HepG2 (cell line): ENCODE results near the gene C18orf63. TPM values are rescaled to one million over a fixed set of nuclear protein-coding genes. Genes with fewer than 3 reads are reported as not detected.

Source experiments
- AFF4 ChIP-seq: sonication (generic); formaldehyde crosslinking; IDR thresholded peaks from 2 replicates; pipeline ENCODE4 v1.4.0; 2020; ENCODE audit warnings: missing genetic modification reagents
- ATF1 ChIP-seq: IDR thresholded peaks from 2 replicates; pipeline ENCODE4 v1.6.1; 2016; ENCODE audit warnings: mild to moderate bottlenecking, control low read depth
- CBX5 ChIP-seq: sonication (generic); formaldehyde crosslinking; IDR thresholded peaks from 2 replicates; pipeline ENCODE4 v1.4.0; 2020; ENCODE audit warnings: missing genetic modification reagents, borderline replicate concordance
- CSRNP1 ChIP-seq: sonication (generic); formaldehyde crosslinking; IDR thresholded peaks from 2 replicates; pipeline ENCODE4 v1.8.1; 2023; ENCODE audit warnings: mild to moderate bottlenecking, missing genetic modification reagents
- FOXK2 ChIP-seq: fragments of 450-650 bp; IDR thresholded peaks from 2 replicates; pipeline ENCODE4 v1.6.1; 2016
- HOMEZ ChIP-seq: IDR thresholded peaks from 2 replicates; pipeline ENCODE4 v1.6.1; 2016; ENCODE audit warnings: low read depth
- PAF1 ChIP-seq: IDR thresholded peaks from 2 replicates; pipeline ENCODE4 v1.6.1; 2016; ENCODE audit warnings: missing genetic modification reagents, missing compliant biosample characterization
- SMARCC2 ChIP-seq: fragments of 450-650 bp; IDR thresholded peaks from 2 replicates; pipeline ENCODE4 v1.6.1; 2017; ENCODE audit warnings: antibody characterized with exemption, mild to moderate bottlenecking
- THYN1 ChIP-seq: sonication (generic); formaldehyde crosslinking; IDR thresholded peaks from 2 replicates; pipeline ENCODE4 v1.8.1; 2023; ENCODE audit warnings: low read depth, mild to moderate bottlenecking, moderate library complexity, missing genetic modification reagents, borderline replicate concordance
- YEATS4 ChIP-seq: sonication (generic); formaldehyde crosslinking; IDR thresholded peaks from 2 replicates; pipeline ENCODE4 v1.4.0; 2020; ENCODE audit warnings: missing genetic modification reagents, borderline replicate concordance
- ZKSCAN8 ChIP-seq: IDR thresholded peaks from 2 replicates; pipeline ENCODE4 v1.6.1; 2016; ENCODE audit warnings: borderline replicate concordance, missing genetic modification reagents, missing compliant biosample characterization
- ZMYM4 ChIP-seq: sonication (generic); formaldehyde crosslinking; IDR thresholded peaks from 2 replicates; pipeline ENCODE4 v1.8.1; 2023; ENCODE audit warnings: mild to moderate bottlenecking, missing genetic modification reagents
- ZNF230 ChIP-seq: sonication (generic); formaldehyde crosslinking; IDR thresholded peaks from 2 replicates; pipeline ENCODE4 v1.4.0; 2020; ENCODE audit warnings: mild to moderate bottlenecking, missing genetic modification reagents
- ZNF256 ChIP-seq: sonication (generic); formaldehyde crosslinking; conservative IDR thresholded peaks from 2 replicates; pipeline ENCODE4 v1.4.0; 2020; ENCODE audit warnings: missing genetic modification reagents
- ZNF558 ChIP-seq: sonication (generic); formaldehyde crosslinking; IDR thresholded peaks from 2 replicates; pipeline ENCODE4 v1.9.0; 2022; ENCODE audit warnings: mild to moderate bottlenecking, missing genetic modification reagents, borderline replicate concordance
- ZNF792 ChIP-seq: IDR thresholded peaks from 2 replicates; pipeline ENCODE4 v1.6.1; 2016
- polyA plus RNA-seq, 8 experiments: library from polyadenylated mRNA; depleted of rRNA in 3 of 8; stranded (reverse) in 7 of 8; unstranded in 1 of 8; fragments of >200 nt; fragmentation: Illumina TruSeq in 4 of 8; extraction: Trizol in 4 of 8; gene quantifications; 2 replicates each; pipeline versions ENCODE4 v1.2.1 to v1.2.3, GENCODE V29; 2011 to 2016; ENCODE audit warnings: low read depth in 4 of 8, missing spikeins in 1 of 8, mixed read lengths in 1 of 8; ENCODE audit not compliant: insufficient read depth in 1 of 8
- total RNA-seq, 5 experiments: library from RNA; depleted of rRNA; stranded (reverse); fragments of >200 nt; fragmentation: Illumina TruSeq; extraction: Trizol; gene quantifications; 2 replicates each; pipeline ENCODE4 v1.2.3, GENCODE V29; 2016; ENCODE audit warnings: low read depth in 1 of 5
- TF ChIP-seq, protein P1 (sequence below): sonication (generic); formaldehyde crosslinking; IDR thresholded peaks from 2 replicates; pipeline ENCODE4 v1.5.1; 2020; ENCODE audit warnings: missing genetic modification reagents, mild to moderate bottlenecking, borderline replicate concordance
- TF ChIP-seq, protein P2 (sequence below): sonication (generic); formaldehyde crosslinking; IDR thresholded peaks from 2 replicates; pipeline ENCODE4 v1.4.0; 2020; ENCODE audit warnings: low read depth, missing genetic modification reagents
- TF ChIP-seq, protein P3 (sequence below): IDR thresholded peaks from 2 replicates; pipeline ENCODE4 v1.6.1; 2016; ENCODE audit warnings: low read depth, borderline replicate concordance

Gene C18orf63
- total and polyA plus RNA-seq, 2 of the 13 experiments (the other 11 are each of a cell fraction or from before 2014, with no cell fraction given): 0.01 TPM; not detected in 1

DNA sequence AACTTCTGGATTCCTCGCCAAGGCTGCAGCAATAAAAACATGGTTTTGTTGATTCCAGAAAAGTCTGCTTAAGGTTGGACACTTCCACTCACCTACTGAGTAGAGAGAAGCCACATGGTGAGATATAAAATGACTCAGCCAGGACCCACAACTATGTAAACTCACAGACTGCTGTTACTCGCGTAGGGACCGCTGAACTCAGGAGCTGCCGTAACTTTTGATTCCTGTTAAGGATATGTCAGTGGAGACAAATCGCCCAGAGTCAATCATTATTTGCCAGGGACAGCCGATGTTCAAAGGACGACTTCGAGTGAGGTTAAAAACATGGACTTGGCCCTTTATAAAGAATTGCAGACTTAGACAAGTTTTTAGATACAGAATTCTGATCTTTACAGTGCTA, 49.5 kb upstream of the C18orf63 start (continued):
- TF ChIP-seq CSRNP1 (CRISPR knock-in tag) (no peak), ZNF558 (CRISPR knock-in tag) (no peak; the same call in 1 of the 2 replicates), FOXK2 (no peak), HOMEZ (CRISPR knock-in tag) (peak; percentile 88), SMARCC2 (no peak), ZMYM4 (0 out of 2 replicates have a peak, but pooled peaks have one; percentile 31), ZNF256 (CRISPR knock-in tag) (no peak), YEATS4 (CRISPR knock-in tag) (no peak), CBX5 (no peak), THYN1 (CRISPR knock-in tag) (0 out of 2 replicates have a peak, but pooled peaks have one; percentile 42), ZNF792 (peak; percentile 36; the same call in 1 of the 2 replicates), AFF4 (CRISPR knock-in tag) (no peak), ZNF230 (CRISPR knock-in tag) (no peak), PAF1 (CRISPR knock-in tag) (no peak), ATF1 (no peak), ZKSCAN8 (CRISPR knock-in tag) (no peak)
- TF ChIP-seq, protein P1, sequence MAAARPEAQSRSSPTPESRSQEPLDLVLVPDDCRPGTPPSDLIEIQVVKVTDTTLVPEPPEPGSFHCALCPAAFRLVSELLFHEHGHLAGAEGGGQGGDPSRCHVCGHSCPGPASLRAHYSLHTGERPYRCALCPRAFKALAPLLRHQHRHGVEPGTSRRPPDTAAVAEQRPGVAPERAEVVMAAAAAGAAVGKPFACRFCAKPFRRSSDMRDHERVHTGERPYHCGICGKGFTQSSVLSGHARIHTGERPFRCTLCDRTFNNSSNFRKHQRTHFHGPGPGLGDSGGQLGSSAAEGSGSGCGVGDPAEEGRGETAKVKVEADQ (CRISPR knock-in tag): no peak
- TF ChIP-seq, protein P2, sequence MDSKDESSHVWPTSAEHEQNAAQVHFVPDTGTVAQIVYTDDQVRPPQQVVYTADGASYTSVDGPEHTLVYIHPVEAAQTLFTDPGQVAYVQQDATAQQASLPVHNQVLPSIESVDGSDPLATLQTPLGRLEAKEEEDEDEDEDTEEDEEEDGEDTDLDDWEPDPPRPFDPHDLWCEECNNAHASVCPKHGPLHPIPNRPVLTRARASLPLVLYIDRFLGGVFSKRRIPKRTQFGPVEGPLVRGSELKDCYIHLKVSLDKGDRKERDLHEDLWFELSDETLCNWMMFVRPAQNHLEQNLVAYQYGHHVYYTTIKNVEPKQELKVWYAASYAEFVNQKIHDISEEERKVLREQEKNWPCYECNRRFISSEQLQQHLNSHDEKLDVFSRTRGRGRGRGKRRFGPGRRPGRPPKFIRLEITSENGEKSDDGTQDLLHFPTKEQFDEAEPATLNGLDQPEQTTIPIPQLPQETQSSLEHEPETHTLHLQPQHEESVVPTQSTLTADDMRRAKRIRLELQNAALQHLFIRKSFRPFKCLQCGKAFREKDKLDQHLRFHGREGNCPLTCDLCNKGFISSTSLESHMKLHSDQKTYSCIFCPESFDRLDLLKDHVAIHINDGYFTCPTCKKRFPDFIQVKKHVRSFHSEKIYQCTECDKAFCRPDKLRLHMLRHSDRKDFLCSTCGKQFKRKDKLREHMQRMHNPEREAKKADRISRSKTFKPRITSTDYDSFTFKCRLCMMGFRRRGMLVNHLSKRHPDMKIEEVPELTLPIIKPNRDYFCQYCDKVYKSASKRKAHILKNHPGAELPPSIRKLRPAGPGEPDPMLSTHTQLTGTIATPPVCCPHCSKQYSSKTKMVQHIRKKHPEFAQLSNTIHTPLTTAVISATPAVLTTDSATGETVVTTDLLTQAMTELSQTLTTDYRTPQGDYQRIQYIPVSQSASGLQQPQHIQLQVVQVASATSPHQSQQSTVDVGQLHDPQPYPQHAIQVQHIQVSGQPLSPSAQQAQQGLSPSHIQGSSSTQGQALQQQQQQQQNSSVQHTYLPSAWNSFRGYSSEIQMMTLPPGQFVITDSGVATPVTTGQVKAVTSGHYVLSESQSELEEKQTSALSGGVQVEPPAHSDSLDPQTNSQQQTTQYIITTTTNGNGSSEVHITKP: 0 out of 2 replicates have a peak, but pooled peaks have one; percentile 75
- TF ChIP-seq, protein P3, sequence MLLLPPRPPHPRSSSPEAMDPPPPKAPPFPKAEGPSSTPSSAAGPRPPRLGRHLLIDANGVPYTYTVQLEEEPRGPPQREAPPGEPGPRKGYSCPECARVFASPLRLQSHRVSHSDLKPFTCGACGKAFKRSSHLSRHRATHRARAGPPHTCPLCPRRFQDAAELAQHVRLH: peak; percentile 53; the same call in 1 of the 2 replicates
